Measurements from ENCODE around the gene GM2A. TPM values are rescaled to one million over a fixed set of nuclear protein-coding genes. Genes with fewer than 3 reads are reported as not detected.

Gene GM2A
- total RNA-seq, 2 donors from 2014 or later, result 21.5 to 36.4 TPM

DNA sequence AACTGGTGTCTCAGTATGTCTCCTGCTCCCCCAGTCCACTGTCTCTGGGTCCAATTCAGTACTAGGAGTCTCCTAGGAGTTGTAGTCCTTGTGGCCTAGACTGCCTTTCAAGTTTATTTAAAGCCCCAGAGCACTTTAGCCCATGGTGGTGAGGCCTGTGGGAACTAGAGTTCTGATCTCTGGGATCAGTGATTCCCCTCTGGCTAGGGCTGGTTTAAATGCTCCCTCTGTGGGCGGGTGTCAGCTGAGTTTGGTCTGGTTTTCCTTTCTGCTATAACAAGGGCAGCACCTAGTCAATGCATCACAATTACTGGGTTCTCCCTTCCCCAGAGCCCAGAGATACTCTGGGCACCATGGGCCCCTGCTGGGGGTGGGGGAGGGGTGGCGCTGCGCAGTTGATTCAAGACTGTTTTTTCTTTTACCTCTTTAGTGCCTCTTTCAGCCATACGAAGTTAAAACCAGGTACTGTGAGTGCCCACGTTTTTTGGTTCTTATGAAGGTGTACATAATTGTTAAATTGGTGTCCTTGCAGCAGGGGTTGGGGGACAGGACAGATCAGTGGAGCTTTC, 59.9 kb downstream of the GM2A start:
- DNase-seq (ENCODE audit: low spot score), result no peak
- Histone ChIP-seq H3K36me3 (no peaks in the 10 kb centered on the region), H3K4me1 (no peaks in the 10 kb centered on the region), H3K27ac (no peak overlapping the region), H3K27me3 (no peaks in the 10 kb centered on the region), H3K9me3 (peaks cover 0 to 12% of the 10 kb centered on the region in 2 donors), H3K4me3 (no peak overlapping the region)
- TF ChIP-seq, protein P1, sequence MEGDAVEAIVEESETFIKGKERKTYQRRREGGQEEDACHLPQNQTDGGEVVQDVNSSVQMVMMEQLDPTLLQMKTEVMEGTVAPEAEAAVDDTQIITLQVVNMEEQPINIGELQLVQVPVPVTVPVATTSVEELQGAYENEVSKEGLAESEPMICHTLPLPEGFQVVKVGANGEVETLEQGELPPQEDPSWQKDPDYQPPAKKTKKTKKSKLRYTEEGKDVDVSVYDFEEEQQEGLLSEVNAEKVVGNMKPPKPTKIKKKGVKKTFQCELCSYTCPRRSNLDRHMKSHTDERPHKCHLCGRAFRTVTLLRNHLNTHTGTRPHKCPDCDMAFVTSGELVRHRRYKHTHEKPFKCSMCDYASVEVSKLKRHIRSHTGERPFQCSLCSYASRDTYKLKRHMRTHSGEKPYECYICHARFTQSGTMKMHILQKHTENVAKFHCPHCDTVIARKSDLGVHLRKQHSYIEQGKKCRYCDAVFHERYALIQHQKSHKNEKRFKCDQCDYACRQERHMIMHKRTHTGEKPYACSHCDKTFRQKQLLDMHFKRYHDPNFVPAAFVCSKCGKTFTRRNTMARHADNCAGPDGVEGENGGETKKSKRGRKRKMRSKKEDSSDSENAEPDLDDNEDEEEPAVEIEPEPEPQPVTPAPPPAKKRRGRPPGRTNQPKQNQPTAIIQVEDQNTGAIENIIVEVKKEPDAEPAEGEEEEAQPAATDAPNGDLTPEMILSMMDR (IDR thresholded peaks at IDR 0.05), result no peak

DNA sequence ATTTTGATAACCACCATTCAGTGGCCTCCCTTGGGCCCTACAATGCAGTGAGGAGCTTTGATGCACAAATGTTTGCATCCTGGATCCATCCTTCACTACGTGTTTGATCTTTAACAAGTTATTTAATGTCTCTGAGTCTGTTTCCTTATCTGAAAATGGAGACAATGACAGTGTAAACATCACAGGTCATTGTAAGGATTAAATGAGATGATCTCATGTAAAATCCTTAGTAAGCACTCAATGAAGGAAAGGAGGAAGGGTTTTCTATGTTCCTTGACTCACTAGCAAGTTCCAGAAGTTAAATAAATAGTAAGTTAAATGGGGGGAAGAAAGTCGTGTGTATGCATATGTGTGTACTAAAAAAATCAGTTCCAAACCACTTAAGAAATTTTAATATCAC, 60.4 kb downstream of the GM2A start:
- Histone ChIP-seq H3K36me3 (no peaks in the 10 kb centered on the region), H3K4me1 (no peaks in the 10 kb centered on the region), H3K9me3 (peaks cover 0 to 12% of the 10 kb centered on the region in 2 donors), H3K4me3 (no peak overlapping the region), H3K27ac (no peak overlapping the region), H3K27me3 (no peaks in the 10 kb centered on the region)
- no peak for DNase-seq (ENCODE audit: low spot score)
- TF ChIP-seq, protein P1 (IDR thresholded peaks at IDR 0.05), result no peak

- Histone ChIP-seq H3K27ac (no peak overlapping the region), H3K36me3 (no peaks in the 10 kb centered on the region), H3K4me1 (no peaks in the 10 kb centered on the region)
These were observed 63.1 kb downstream of the GM2A start for GRCh38 chr5:151315998-151316597.

GRCh38 chr5:151317871-151318270, 64.9 kb downstream of the GM2A start:
- H3K9me3 ChIP-seq, result no peaks in the 10 kb centered on the region
- TF ChIP-seq, protein P1 (IDR thresholded peaks at IDR 0.05), result no peak
- no peak for DNase-seq (ENCODE audit: low spot score)
- H3K4me1 ChIP-seq, result no peaks in the 10 kb centered on the region
- H3K27ac ChIP-seq, result no peak overlapping the region
- no peaks in the 10 kb centered on the region for H3K36me3 ChIP-seq
- no peaks in the 10 kb centered on the region for H3K27me3 ChIP-seq
- H3K4me3 ChIP-seq, result no peak overlapping the region

More at GRCh38 chr5:151315998-151316597, 63.1 kb downstream of the GM2A start:
- DNase-seq (ENCODE audit: low spot score), result peak; percentile 79
- peaks cover 0 to 3% of the 10 kb centered on the region in 2 donors for H3K9me3 ChIP-seq
- H3K27me3 ChIP-seq, result no peaks in the 10 kb centered on the region
- no peak overlapping the region for H3K4me3 ChIP-seq
- TF ChIP-seq, protein P1 (IDR thresholded peaks at IDR 0.05), result peak; percentile 85 to 88

- Histone ChIP-seq H3K27me3 (no peaks in the 10 kb centered on the region), H3K36me3 (no peaks in the 10 kb centered on the region), H3K9me3 (no peaks in the 10 kb centered on the region), H3K27ac (no peak overlapping the region), H3K4me3 (no peak overlapping the region), H3K4me1 (no peaks in the 10 kb centered on the region)
- peak; percentile 62 for DNase-seq (ENCODE audit: low spot score)
- TF ChIP-seq, protein P1 (IDR thresholded peaks at IDR 0.05), result peak in 1 of 2 donors; percentile 29
These were observed 66.1 kb downstream of the GM2A start for GRCh38 chr5:151318850-151319732.

Other genes with a start within 250 kb of the GM2A start
- 1,000 to 10,000 TPM; 2,222 to 2,480 TPM for gene GPX3, start 232.6 kb upstream of the GM2A start, total RNA-seq
- 10 to 100 TPM; 68.9 to 92.6 TPM for gene TNIP1, start 172.2 kb upstream of the GM2A start, total RNA-seq
- 100 to 1,000 TPM; 164 to 165 TPM for gene ANXA6, start 95.4 kb upstream of the GM2A start, total RNA-seq
- gene CCDC69, start 29.1 kb upstream of the GM2A start, total RNA-seq, result 100 to 1,000 TPM; 185 to 202 TPM
- not detected for gene SLC36A3, start 50.6 kb downstream of the GM2A start, total RNA-seq
- gene SLC36A2, start 94.4 kb downstream of the GM2A start, total RNA-seq, result not detected
- gene SLC36A1, start 194.4 kb downstream of the GM2A start, total RNA-seq, result 1 to 10 TPM; 3.9 to 5.8 TPM

Measured in right atrium auricular region (tissue), 2 donors.